IPS-18a (cell line): ENCODE data around the gene ELP1.
"Not testable (repeated sequence)": the region's sequence is repeated elsewhere in the genome, so short reads cannot be mapped to it uniquely, and the experiment has no call there.

Source experiments
- H3K27ac ChIP-seq: one replicate; pipeline ENCODE4 v1.5.1; 2013; ENCODE audit warnings: low read length
- H3K27me3 ChIP-seq: one replicate; pipeline ENCODE4 v1.6.1; 2013; ENCODE audit warnings: mild to moderate bottlenecking, low read length; ENCODE audit not compliant: control insufficient read depth, insufficient read depth
- H3K36me3 ChIP-seq: one replicate; pipeline ENCODE4 v1.6.1; 2013; ENCODE audit warnings: low read depth, low read length; ENCODE audit not compliant: control insufficient read depth
- H3K4me1 ChIP-seq: one replicate; pipeline ENCODE4 v1.6.1; 2013; ENCODE audit warnings: low read depth, low read length; ENCODE audit not compliant: control insufficient read depth
- H3K4me3 ChIP-seq: one replicate; pipeline ENCODE4 v1.5.1; 2013; ENCODE audit warnings: low read length
- H3K9ac ChIP-seq: one replicate; pipeline ENCODE4 v1.6.1; 2013; ENCODE audit warnings: mild to moderate bottlenecking, low read length, moderate library complexity
- H3K9me3 ChIP-seq: one replicate; pipeline ENCODE4 v1.6.1; 2013; ENCODE audit warnings: low read depth, low read length; ENCODE audit not compliant: control insufficient read depth

ELP1 gene

GRCh38 chr9:108848296-108848695 is 85.6 kb downstream of the ELP1 start:
- H3K4me3 ChIP-seq, H3K9me3 ChIP-seq, H3K27me3 ChIP-seq, H3K36me3 ChIP-seq, H3K4me1 ChIP-seq, H3K27ac ChIP-seq, H3K9ac ChIP-seq: not testable (repeated sequence)

GRCh38 chr9:108845947-108846346 is 88.0 kb downstream of the ELP1 start:
- Histone ChIP-seq H3K9me3 (no peaks in the 10 kb centered on the region), H3K9ac (no peak overlapping the region), H3K4me1 (no peaks in the 10 kb centered on the region), H3K27ac (no peak overlapping the region), H3K4me3 (no peak overlapping the region), H3K36me3 (no peaks in the 10 kb centered on the region), H3K27me3 (no peaks in the 10 kb centered on the region)

DNA sequence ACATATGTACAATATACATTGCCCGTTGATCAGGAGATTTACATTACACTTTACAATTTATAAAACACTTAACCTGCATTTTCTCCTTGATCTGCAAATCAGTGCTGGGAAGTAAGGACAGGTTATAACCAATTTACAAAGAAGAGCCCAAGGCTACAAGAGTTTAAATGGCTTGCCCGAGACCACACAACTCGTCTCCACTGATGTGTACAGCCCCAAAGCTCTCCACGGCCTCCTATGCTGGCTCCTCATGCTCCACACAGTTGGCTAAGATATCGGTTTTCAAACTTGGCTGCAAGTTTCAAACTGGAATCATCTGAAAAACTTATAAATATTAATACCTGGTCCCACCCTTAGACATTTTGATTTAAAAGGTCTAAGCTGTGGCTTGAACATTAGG is 88.4 kb downstream of the ELP1 start:
- Histone ChIP-seq H3K4me3 (no peak overlapping the region), H3K36me3 (no peaks in the 10 kb centered on the region), H3K9me3 (no peaks in the 10 kb centered on the region), H3K4me1 (no peaks in the 10 kb centered on the region), H3K27me3 (no peaks in the 10 kb centered on the region), H3K9ac (no peak overlapping the region), H3K27ac (no peak overlapping the region)

- no peaks in the 10 kb centered on the region for H3K9me3 ChIP-seq
- no peak overlapping the region for H3K27ac ChIP-seq
- H3K27me3 ChIP-seq: no peaks in the 10 kb centered on the region
- H3K4me3 ChIP-seq: no peak overlapping the region
- H3K9ac ChIP-seq: no peak overlapping the region
- no peaks in the 10 kb centered on the region for H3K36me3 ChIP-seq
- no peaks in the 10 kb centered on the region for H3K4me1 ChIP-seq
Observed at GRCh38 chr9:108844856-108845255, 89.1 kb downstream of the ELP1 start.

GRCh38 chr9:108844391-108844790 is 89.5 kb downstream of the ELP1 start:
- no peaks in the 10 kb centered on the region for H3K27me3 ChIP-seq
- no peaks in the 10 kb centered on the region for H3K9me3 ChIP-seq
- no peak overlapping the region for H3K27ac ChIP-seq
- H3K36me3 ChIP-seq: no peaks in the 10 kb centered on the region
- no peak overlapping the region for H3K4me3 ChIP-seq
- no peak overlapping the region for H3K9ac ChIP-seq
- no peaks in the 10 kb centered on the region for H3K4me1 ChIP-seq

DNA sequence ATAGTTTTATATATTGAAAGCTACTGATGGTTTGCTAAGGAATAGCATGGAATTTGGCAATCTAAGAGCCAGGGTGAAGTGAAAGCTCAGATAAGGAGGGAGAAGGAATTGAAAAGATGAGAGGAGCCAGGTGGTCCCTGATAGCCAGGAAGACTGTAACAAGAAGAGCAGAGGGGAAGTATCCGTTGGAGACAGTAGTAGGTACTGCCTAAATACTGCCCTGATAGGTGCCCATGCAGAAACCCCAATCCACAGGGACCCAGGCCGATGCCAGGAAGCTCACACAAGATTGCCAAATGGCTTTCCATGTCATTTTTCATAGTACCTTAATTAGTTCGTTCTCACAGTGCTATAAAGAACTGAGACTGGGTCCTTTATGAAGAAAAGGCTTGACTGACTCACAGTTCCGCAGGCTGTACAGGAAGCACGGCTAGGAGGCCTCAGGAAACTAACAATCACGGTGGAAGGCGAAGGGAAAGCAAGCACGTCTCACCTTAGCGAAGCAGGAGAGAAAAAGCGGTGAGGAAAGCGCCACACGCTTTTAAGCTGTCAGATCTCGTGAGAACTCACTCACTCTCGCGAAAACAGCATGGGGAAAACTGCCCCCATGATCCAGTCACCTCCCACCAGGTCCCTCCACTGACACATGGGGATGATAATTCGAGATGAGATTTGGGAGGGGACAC is 91.2 kb downstream of the ELP1 start:
- H3K36me3 ChIP-seq: no peaks in the 10 kb centered on the region
- H3K27ac ChIP-seq: no peak overlapping the region
- no peaks in the 10 kb centered on the region for H3K27me3 ChIP-seq
- no peaks in the 10 kb centered on the region for H3K9me3 ChIP-seq
- no peak overlapping the region for H3K9ac ChIP-seq
- H3K4me3 ChIP-seq: no peak overlapping the region
- no peaks in the 10 kb centered on the region for H3K4me1 ChIP-seq

DNA sequence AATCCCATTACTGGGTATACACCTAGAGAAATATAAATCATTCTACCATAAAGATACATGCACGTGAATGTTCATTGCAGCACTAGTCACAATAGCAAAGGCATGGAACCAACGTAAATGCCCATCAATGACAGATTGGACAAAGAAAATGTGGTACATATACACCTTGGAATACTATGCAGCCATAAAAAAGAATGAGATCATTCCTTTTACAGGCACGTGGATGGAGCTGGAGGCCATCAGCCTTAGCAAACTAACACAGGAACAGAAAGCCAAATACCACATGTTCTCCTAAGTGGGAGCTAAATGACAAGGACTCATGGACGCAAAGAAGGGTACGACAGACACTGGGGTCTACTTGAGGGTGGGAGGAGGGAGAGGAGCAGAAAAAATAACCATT is 94.4 kb downstream of the ELP1 start:
- H3K27ac ChIP-seq, H3K4me1 ChIP-seq: not testable (repeated sequence)

GRCh38 chr9:108838017-108838416 is 95.9 kb downstream of the ELP1 start:
- H3K27me3 ChIP-seq: no peaks in the 10 kb centered on the region
- H3K9me3 ChIP-seq: no peaks in the 10 kb centered on the region
- H3K27ac ChIP-seq: no peak overlapping the region
- H3K4me1 ChIP-seq: peaks cover 3% of the 10 kb centered on the region
- H3K36me3 ChIP-seq: no peaks in the 10 kb centered on the region
- H3K4me3 ChIP-seq: no peak overlapping the region
- no peak overlapping the region for H3K9ac ChIP-seq

More for the DNA sequence above, 94.4 kb downstream of the ELP1 start:
- H3K9ac ChIP-seq, H3K9me3 ChIP-seq, H3K36me3 ChIP-seq, H3K4me3 ChIP-seq, H3K27me3 ChIP-seq: not testable (repeated sequence)

- H3K9ac ChIP-seq: no peak overlapping the region
- H3K27me3 ChIP-seq: no peaks in the 10 kb centered on the region
- H3K4me1 ChIP-seq: peaks cover 3% of the 10 kb centered on the region
- H3K27ac ChIP-seq: no peak overlapping the region
- H3K4me3 ChIP-seq: no peak overlapping the region
- no peaks in the 10 kb centered on the region for H3K9me3 ChIP-seq
- no peaks in the 10 kb centered on the region for H3K36me3 ChIP-seq
Observed at GRCh38 chr9:108837530-108837929, 96.4 kb downstream of the ELP1 start.

- Histone ChIP-seq H3K27me3 (no peaks in the 10 kb centered on the region), H3K9ac (no peak overlapping the region), H3K27ac (no peak overlapping the region), H3K4me1 (peaks cover 3% of the 10 kb centered on the region), H3K36me3 (no peaks in the 10 kb centered on the region), H3K9me3 (no peaks in the 10 kb centered on the region), H3K4me3 (no peak overlapping the region)
Observed at GRCh38 chr9:108836781-108837180, 97.1 kb downstream of the ELP1 start.

- no peaks in the 10 kb centered on the region for H3K27me3 ChIP-seq
- no peak overlapping the region for H3K27ac ChIP-seq
- H3K4me3 ChIP-seq: no peak overlapping the region
- H3K4me1 ChIP-seq: peaks cover 3% of the 10 kb centered on the region
- no peaks in the 10 kb centered on the region for H3K36me3 ChIP-seq
- H3K9me3 ChIP-seq: no peaks in the 10 kb centered on the region
- no peak overlapping the region for H3K9ac ChIP-seq
Observed at GRCh38 chr9:108836319-108836718, 97.6 kb downstream of the ELP1 start.

GRCh38 chr9:108835831-108836230 is 98.1 kb downstream of the ELP1 start:
- Histone ChIP-seq H3K4me3 (no peak overlapping the region), H3K9me3 (no peaks in the 10 kb centered on the region), H3K27ac (no peak overlapping the region), H3K27me3 (no peaks in the 10 kb centered on the region), H3K9ac (no peak overlapping the region), H3K4me1 (peaks cover 3% of the 10 kb centered on the region), H3K36me3 (no peaks in the 10 kb centered on the region)
